GM23338 (cell line): Measurements from ENCODE around the gene SENP5. TPM values are rescaled to one million over a fixed set of nuclear protein-coding genes. Genes with fewer than 3 reads are reported as not detected.
"Not testable (repeated sequence)": the region's sequence is repeated elsewhere in the genome, so short reads cannot be mapped to it uniquely, and the experiment has no call there.

ENCODE experiments used
- ATAC-seq: fragments of 200-7000 bp; cut with Tn5 transposase; 3 replicates; pipeline ENCODE4 v1.9.1; 2020
- DNase-seq: peaks from one replicate; pipeline ENCODE4 v3.0.0-alpha.2; 2015; ENCODE audit warnings: low spot score
- H2AFZ ChIP-seq: fragments of 200-600 bp; sonication (generic); 2 replicates; pipeline ENCODE4 v1.8.0; 2016; ENCODE audit warnings: antibody characterized with exemption, mild to moderate bottlenecking, moderate library complexity
- H3F3A ChIP-seq: fragments of 200-600 bp; sonication (generic); replicated peaks from 2 replicates; pipeline ENCODE4 v1.8.0; 2017; ENCODE audit warnings: antibody characterized with exemption, mixed run types, low read depth
- H3K27ac ChIP-seq: fragments of 200-600 bp; sonication (generic); 2 replicates; pipeline ENCODE4 v1.6.1; 2016; ENCODE audit warnings: low read depth
- H3K27me3 ChIP-seq: fragments of 200-600 bp; sonication (generic); 2 replicates; pipeline ENCODE4 v1.8.0; 2016; ENCODE audit warnings: mild to moderate bottlenecking, mixed run types, moderate library complexity; ENCODE audit not compliant: insufficient read depth
- H3K36me3 ChIP-seq: fragments of 200-600 bp; sonication (generic); 2 replicates; pipeline ENCODE4 v1.8.0; 2016; ENCODE audit warnings: mild to moderate bottlenecking; ENCODE audit not compliant: insufficient read depth
- H3K4me1 ChIP-seq: fragments of 200-600 bp; sonication (generic); 2 replicates; pipeline ENCODE4 v1.8.0; 2016; ENCODE audit warnings: mild to moderate bottlenecking, moderate library complexity; ENCODE audit not compliant: insufficient read depth
- H3K4me2 ChIP-seq: fragments of 200-600 bp; sonication (generic); 2 replicates; pipeline ENCODE4 v1.7.1; 2017; ENCODE audit warnings: mixed run types
- H3K4me3 ChIP-seq: fragments of 200-600 bp; sonication (generic); 2 replicates; pipeline ENCODE4 v1.6.1; 2016; ENCODE audit warnings: mixed run types
- H3K79me2 ChIP-seq: fragments of 200-600 bp; sonication (generic); replicated peaks from 2 replicates; pipeline ENCODE4 v1.8.0; 2017; ENCODE audit warnings: mild to moderate bottlenecking; ENCODE audit not compliant: insufficient read depth
- H3K9me2 ChIP-seq: fragments of 200-600 bp; sonication (generic); 2 replicates; pipeline ENCODE4 v1.8.0; 2017; ENCODE audit not compliant: insufficient read depth
- H4K20me1 ChIP-seq: fragments of 200-600 bp; sonication (generic); replicated peaks from 2 replicates; pipeline ENCODE4 v1.8.0; 2017; ENCODE audit warnings: mild to moderate bottlenecking; ENCODE audit not compliant: insufficient read depth
- H3K27ac Mint-ChIP-seq: 2 replicates; pipeline ENCODE4 v1.8.0; 2020; ENCODE audit warnings: inconsistent platforms, mild to moderate bottlenecking, moderate library complexity, mixed read lengths
- H3K27me3 Mint-ChIP-seq: 3 replicates; pipeline ENCODE4 v1.8.0; 2022; ENCODE audit warnings: low read depth, mild to moderate bottlenecking, moderate library complexity, mixed read lengths, inconsistent platforms; ENCODE audit not compliant: insufficient read depth, poor library complexity
- H3K36me3 Mint-ChIP-seq: 3 replicates; pipeline ENCODE4 v1.8.0; 2021; ENCODE audit warnings: low read depth, mild to moderate bottlenecking, inconsistent platforms, moderate library complexity, mixed read lengths
- H3K4me1 Mint-ChIP-seq: 3 replicates; pipeline ENCODE4 v1.8.0; 2020; ENCODE audit warnings: mild to moderate bottlenecking, inconsistent platforms, mixed read lengths
- H3K4me3 Mint-ChIP-seq: 3 replicates; pipeline ENCODE4 v1.8.0; 2021; ENCODE audit warnings: moderate library complexity, mild to moderate bottlenecking, inconsistent platforms, mixed read lengths
- H3K9me3 Mint-ChIP-seq: 3 replicates; pipeline ENCODE4 v1.8.0; 2020; ENCODE audit warnings: moderate library complexity, mild to moderate bottlenecking, inconsistent platforms, mixed read lengths
- CREB1 ChIP-seq: fragments of 250-450 bp; sonication (Bioruptor Pico); IDR thresholded peaks from 2 replicates; pipeline ENCODE4 v1.5.0; 2020; ENCODE audit warnings: low read depth, mild to moderate bottlenecking, moderate library complexity
- NANOG ChIP-seq: IDR thresholded peaks from 2 replicates; pipeline ENCODE4 v1.6.1; 2016; ENCODE audit warnings: antibody characterized with exemption, borderline replicate concordance
- polyA plus RNA-seq: library from polyadenylated mRNA; unstranded; fragments of >200 nt; fragmentation: Nextera tagmentation; extraction: Ambion mirVana; gene quantifications from 2 replicates; pipeline ENCODE4 v1.2.1, GENCODE V29; 2016
- total RNA-seq: library from RNA; depleted of rRNA; stranded (reverse); fragments of >200 nt; shearing (Covaris generic); gene quantifications from 2 replicates; pipeline ENCODE4 v1.2.3, GENCODE V29; 2014
- TF ChIP-seq, protein P1 (sequence below): IDR thresholded peaks from 2 replicates; pipeline ENCODE4 v1.6.1; 2016; ENCODE audit warnings: antibody characterized with exemption
- TF ChIP-seq, protein P2 (sequence below): IDR thresholded peaks from one replicate; pipeline ENCODE4 v1.6.1; 2018; ENCODE audit warnings: antibody characterized with exemption; ENCODE audit not compliant: unreplicated experiment
- TF ChIP-seq, protein P3 (sequence below), 2 experiments: fragments of 200-600 bp in 1 of 2; sonication (generic) in 1 of 2; conservative IDR thresholded peaks; 2 replicates each; pipeline versions ENCODE4 v1.5.1 to v1.6.1; 2016 to 2017; ENCODE audit warnings: antibody characterized with exemption in 2 of 2, low read depth in 2 of 2, mild to moderate bottlenecking in 2 of 2, moderate library complexity in 1 of 2

The SENP5 gene
- total and polyA plus RNA-seq, 2 experiments from 2014 or later: 12.2 to 34.3 TPM

DNA sequence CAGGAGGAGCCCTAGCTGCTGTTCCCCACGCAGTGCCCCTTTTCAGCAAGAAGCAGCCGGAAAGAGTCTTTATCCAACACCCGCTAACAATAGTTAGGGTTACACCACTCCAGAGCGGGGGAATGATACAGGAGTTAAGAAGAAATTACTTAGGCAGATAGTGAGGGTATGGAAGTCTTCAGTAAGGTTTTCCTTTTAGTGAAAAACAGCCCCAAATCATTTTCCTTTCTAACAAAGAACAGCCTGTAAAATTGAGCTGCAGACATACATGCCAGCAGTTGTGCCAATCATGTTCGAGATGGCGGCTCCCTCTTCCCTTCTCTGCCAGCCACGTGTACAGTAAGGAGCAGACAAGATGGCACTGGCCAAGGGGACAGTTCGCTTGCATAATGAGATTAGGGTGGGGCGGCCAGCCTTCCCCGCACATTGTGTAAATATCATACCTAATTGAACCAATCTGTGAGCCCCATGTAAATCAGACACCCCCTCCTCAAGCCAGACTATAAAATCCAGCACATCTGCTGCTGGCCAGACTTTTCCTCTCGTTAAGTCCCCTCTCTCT, 18.5 kb upstream of the SENP5 start:
- H3K27ac ChIP-seq: no peak overlapping the region
- H3K4me2 ChIP-seq: no peak overlapping the region
- no peak overlapping the region for H2AFZ ChIP-seq
- H3K9me2 ChIP-seq: no peaks in the 10 kb centered on the region
- Mint-ChIP-seq H3K27ac (no peak overlapping the region), H3K4me1 (no peaks in the 10 kb centered on the region), H3K9me3 (peaks cover 69% of the 10 kb centered on the region), H3K4me3 (no peak overlapping the region), H3K27me3 (peaks cover 7% of the 10 kb centered on the region), H3K36me3 (peaks cover 16% of the 10 kb centered on the region)
- TF ChIP-seq, protein P1, sequence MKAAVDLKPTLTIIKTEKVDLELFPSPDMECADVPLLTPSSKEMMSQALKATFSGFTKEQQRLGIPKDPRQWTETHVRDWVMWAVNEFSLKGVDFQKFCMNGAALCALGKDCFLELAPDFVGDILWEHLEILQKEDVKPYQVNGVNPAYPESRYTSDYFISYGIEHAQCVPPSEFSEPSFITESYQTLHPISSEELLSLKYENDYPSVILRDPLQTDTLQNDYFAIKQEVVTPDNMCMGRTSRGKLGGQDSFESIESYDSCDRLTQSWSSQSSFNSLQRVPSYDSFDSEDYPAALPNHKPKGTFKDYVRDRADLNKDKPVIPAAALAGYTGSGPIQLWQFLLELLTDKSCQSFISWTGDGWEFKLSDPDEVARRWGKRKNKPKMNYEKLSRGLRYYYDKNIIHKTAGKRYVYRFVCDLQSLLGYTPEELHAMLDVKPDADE: no peak
- TF ChIP-seq, protein P2, sequence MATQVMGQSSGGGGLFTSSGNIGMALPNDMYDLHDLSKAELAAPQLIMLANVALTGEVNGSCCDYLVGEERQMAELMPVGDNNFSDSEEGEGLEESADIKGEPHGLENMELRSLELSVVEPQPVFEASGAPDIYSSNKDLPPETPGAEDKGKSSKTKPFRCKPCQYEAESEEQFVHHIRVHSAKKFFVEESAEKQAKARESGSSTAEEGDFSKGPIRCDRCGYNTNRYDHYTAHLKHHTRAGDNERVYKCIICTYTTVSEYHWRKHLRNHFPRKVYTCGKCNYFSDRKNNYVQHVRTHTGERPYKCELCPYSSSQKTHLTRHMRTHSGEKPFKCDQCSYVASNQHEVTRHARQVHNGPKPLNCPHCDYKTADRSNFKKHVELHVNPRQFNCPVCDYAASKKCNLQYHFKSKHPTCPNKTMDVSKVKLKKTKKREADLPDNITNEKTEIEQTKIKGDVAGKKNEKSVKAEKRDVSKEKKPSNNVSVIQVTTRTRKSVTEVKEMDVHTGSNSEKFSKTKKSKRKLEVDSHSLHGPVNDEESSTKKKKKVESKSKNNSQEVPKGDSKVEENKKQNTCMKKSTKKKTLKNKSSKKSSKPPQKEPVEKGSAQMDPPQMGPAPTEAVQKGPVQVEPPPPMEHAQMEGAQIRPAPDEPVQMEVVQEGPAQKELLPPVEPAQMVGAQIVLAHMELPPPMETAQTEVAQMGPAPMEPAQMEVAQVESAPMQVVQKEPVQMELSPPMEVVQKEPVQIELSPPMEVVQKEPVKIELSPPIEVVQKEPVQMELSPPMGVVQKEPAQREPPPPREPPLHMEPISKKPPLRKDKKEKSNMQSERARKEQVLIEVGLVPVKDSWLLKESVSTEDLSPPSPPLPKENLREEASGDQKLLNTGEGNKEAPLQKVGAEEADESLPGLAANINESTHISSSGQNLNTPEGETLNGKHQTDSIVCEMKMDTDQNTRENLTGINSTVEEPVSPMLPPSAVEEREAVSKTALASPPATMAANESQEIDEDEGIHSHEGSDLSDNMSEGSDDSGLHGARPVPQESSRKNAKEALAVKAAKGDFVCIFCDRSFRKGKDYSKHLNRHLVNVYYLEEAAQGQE: no peak
- TF ChIP-seq NANOG (no peak), CREB1 (no peak)
- TF ChIP-seq, protein P3, sequence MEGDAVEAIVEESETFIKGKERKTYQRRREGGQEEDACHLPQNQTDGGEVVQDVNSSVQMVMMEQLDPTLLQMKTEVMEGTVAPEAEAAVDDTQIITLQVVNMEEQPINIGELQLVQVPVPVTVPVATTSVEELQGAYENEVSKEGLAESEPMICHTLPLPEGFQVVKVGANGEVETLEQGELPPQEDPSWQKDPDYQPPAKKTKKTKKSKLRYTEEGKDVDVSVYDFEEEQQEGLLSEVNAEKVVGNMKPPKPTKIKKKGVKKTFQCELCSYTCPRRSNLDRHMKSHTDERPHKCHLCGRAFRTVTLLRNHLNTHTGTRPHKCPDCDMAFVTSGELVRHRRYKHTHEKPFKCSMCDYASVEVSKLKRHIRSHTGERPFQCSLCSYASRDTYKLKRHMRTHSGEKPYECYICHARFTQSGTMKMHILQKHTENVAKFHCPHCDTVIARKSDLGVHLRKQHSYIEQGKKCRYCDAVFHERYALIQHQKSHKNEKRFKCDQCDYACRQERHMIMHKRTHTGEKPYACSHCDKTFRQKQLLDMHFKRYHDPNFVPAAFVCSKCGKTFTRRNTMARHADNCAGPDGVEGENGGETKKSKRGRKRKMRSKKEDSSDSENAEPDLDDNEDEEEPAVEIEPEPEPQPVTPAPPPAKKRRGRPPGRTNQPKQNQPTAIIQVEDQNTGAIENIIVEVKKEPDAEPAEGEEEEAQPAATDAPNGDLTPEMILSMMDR (conservative IDR thresholded peaks at IDR 0.05; ENCODE audit: low read depth in 2 of 2): no peak
- no peaks in the 10 kb centered on the region for H3F3A ChIP-seq
- H3K36me3 ChIP-seq: no peaks in the 10 kb centered on the region
- ATAC-seq (no peak), DNase-seq (no peak)
- H3K4me3 ChIP-seq: no peak overlapping the region
- no peaks in the 10 kb centered on the region for H3K4me1 ChIP-seq
- H4K20me1 ChIP-seq: no peaks in the 10 kb centered on the region
- H3K79me2 ChIP-seq: no peaks in the 10 kb centered on the region
- H3K27me3 ChIP-seq: no peaks in the 10 kb centered on the region

DNA sequence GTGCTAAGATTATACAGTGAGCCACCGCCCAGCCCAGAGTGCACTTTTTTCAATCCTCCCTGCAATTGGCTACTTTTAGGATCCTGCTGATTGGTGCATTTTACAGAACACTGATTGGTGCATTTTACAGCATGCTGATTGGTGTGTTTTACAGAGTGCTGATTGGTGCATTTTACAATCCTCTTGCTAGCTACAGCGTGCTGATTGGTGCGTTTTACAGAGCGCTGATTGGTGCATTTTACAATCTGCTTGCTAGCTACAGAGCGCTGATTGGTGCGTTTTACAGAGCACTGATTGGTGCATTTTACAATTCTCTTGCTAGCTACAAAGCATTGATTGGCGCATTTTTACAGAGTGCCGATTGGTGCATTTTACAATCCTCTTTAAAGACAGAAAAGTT, 4.7 kb upstream of the SENP5 start:
- DNase-seq, H3K4me2 ChIP-seq, ATAC-seq: not testable (repeated sequence)

More for the DNA sequence above, 4.7 kb upstream of the SENP5 start:
- not testable (repeated sequence) for H3K36me3 ChIP-seq, H3K79me2 ChIP-seq, H3K27ac Mint-ChIP-seq, H3K4me1 Mint-ChIP-seq, H3K4me3 Mint-ChIP-seq, H3K4me1 ChIP-seq, H3K4me3 ChIP-seq, H2AFZ ChIP-seq, H3K27me3 ChIP-seq, H3K36me3 Mint-ChIP-seq, H4K20me1 ChIP-seq, H3K9me2 ChIP-seq, H3F3A ChIP-seq, H3K27ac ChIP-seq
- peaks cover 11% of the 10 kb centered on the region for H3K27me3 Mint-ChIP-seq
- peaks cover 28% of the 10 kb centered on the region for H3K9me3 Mint-ChIP-seq
